Hepatocyte (in vitro differentiated cells): ENCODE results near the gene DDIT4.

ENCODE experiments used
- EZH2 ChIP-seq: fragments of 200-600 bp; sonication (generic); IDR thresholded peaks from 2 replicates; pipeline ENCODE4 v1.6.1; 2016; ENCODE audit warnings: antibody characterized with exemption, mild to moderate bottlenecking, borderline replicate concordance
- TF ChIP-seq, protein P1 (sequence below): fragments of 200-600 bp; sonication (generic); IDR thresholded peaks from 2 replicates; pipeline ENCODE4 v1.5.1; 2016; ENCODE audit warnings: antibody characterized with exemption, mild to moderate bottlenecking; ENCODE audit not compliant: poor library complexity

GRCh38 chr10:72260239-72260975, 13.3 kb upstream of the DDIT4 start:
- TF ChIP-seq, protein P1, sequence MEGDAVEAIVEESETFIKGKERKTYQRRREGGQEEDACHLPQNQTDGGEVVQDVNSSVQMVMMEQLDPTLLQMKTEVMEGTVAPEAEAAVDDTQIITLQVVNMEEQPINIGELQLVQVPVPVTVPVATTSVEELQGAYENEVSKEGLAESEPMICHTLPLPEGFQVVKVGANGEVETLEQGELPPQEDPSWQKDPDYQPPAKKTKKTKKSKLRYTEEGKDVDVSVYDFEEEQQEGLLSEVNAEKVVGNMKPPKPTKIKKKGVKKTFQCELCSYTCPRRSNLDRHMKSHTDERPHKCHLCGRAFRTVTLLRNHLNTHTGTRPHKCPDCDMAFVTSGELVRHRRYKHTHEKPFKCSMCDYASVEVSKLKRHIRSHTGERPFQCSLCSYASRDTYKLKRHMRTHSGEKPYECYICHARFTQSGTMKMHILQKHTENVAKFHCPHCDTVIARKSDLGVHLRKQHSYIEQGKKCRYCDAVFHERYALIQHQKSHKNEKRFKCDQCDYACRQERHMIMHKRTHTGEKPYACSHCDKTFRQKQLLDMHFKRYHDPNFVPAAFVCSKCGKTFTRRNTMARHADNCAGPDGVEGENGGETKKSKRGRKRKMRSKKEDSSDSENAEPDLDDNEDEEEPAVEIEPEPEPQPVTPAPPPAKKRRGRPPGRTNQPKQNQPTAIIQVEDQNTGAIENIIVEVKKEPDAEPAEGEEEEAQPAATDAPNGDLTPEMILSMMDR, result no peak
- no peak for TF ChIP-seq EZH2
